ENCODE data around the gene MACROD2.

MACROD2 gene

DNA sequence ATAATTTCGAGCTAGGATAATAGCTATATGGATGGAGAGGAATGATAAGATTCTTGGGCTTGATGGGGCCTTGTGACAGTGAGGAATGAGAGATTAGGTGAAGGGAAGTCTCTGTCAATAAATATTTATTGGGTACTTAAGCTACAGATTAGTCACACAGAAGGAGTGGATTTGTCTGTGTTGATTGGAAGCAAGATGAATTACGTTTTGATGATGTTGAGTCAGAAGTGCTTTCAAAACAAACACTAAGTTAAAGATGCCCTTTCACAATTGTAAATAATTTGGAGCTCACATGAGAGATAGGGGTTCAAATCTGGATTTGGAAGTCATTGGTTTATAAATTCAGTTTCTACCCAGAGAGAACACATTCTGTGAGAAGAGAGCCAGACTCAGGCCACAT is 1743.7 kb downstream of the MACROD2 start:
- DNase-seq (ENCODE audit: low read depth), result peak; percentile 7
- no peak overlapping the region for H3K4me3 ChIP-seq (ENCODE audit: control insufficient read depth, low read depth, low read length)
- TF ChIP-seq, protein P1, sequence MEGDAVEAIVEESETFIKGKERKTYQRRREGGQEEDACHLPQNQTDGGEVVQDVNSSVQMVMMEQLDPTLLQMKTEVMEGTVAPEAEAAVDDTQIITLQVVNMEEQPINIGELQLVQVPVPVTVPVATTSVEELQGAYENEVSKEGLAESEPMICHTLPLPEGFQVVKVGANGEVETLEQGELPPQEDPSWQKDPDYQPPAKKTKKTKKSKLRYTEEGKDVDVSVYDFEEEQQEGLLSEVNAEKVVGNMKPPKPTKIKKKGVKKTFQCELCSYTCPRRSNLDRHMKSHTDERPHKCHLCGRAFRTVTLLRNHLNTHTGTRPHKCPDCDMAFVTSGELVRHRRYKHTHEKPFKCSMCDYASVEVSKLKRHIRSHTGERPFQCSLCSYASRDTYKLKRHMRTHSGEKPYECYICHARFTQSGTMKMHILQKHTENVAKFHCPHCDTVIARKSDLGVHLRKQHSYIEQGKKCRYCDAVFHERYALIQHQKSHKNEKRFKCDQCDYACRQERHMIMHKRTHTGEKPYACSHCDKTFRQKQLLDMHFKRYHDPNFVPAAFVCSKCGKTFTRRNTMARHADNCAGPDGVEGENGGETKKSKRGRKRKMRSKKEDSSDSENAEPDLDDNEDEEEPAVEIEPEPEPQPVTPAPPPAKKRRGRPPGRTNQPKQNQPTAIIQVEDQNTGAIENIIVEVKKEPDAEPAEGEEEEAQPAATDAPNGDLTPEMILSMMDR (conservative IDR thresholded peaks at IDR 0.05; ENCODE audit: control insufficient read depth, insufficient read depth, low read depth, low read length), result no peak

DNA sequence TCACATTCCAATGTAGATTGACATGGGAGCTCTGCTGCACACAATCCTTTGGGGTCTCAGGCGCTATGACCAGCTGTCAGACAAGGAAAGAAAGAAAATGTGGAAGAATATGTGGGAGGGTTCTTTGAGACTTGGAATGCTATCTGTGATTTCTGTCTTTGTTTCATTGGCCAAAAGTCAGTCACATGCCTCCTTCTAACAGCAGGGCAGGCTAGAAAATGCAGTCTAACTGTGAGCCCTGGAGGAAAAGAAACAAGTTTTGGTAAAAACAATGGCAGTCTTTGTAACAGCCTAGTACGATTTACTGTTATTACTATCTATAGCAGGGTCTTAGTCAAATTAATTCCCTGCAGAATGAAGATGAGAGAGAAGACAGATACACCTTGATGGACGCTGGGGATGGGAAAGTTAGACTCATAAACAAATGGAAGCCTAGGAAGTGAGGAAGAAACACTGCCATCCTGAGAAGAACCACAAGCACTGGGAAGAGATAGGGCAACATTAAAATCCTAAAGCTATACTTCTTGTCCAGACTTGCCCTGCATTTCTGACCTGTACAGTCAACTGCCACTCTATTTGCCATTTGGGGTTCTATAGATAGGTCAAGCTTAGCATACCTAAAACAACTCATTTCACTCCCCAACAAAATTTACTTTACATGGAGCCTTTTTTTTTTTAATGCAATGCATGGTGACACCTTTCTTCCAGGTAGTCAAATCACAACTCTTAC is 1744.9 kb downstream of the MACROD2 start:
- TF ChIP-seq, protein P1 (conservative IDR thresholded peaks at IDR 0.05; ENCODE audit: control insufficient read depth, insufficient read depth, low read depth, low read length), result no peak
- H3K4me3 ChIP-seq (ENCODE audit: control insufficient read depth, low read depth, low read length), result no peak overlapping the region
- DNase-seq (ENCODE audit: low read depth), result no peak

DNA sequence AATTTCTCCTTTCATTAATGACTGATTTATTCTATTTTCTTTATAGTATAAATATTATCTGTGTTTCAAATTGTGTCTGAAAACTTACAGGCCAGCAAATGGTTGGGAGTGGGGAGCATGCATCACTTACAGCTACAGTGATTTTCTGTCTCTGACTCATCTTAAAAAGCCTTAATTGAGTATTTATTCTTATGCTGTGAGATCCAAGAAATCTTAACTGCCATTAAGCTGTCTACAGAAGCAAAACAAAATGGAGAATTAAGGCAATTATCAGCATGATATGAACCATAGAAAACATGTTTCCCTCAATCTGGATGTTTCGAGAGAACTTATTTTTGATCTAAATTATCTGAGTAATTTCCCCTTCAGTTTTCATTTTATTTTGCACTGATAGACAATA is 1746.8 kb downstream of the MACROD2 start:
- TF ChIP-seq, protein P1 (conservative IDR thresholded peaks at IDR 0.05; ENCODE audit: control insufficient read depth, insufficient read depth, low read depth, low read length), result no peak
- no peak for DNase-seq (ENCODE audit: low read depth)
- H3K4me3 ChIP-seq (ENCODE audit: control insufficient read depth, low read depth, low read length), result no peak overlapping the region

DNA sequence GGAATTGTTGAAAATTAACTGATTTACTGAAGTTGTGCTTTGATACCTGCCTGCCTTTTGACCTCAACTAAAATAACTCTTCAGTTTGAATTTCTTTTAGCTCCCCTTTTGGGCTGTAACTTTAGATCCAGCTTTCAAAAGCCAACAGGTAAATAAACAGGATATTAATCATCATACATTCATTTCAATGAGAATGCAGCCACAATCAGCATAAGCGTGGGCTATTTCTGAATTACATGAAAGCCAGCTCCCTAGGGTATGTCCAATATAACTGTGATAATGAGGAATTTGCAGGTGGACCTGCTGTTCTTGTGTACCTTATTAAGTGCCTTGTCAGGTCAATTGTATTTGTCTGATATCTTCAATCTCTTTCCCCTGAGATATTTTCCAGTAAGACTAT is 1747.3 kb downstream of the MACROD2 start:
- DNase-seq (ENCODE audit: low read depth), result no peak
- H3K4me3 ChIP-seq (ENCODE audit: control insufficient read depth, low read depth, low read length), result no peak overlapping the region
- TF ChIP-seq, protein P1 (conservative IDR thresholded peaks at IDR 0.05; ENCODE audit: control insufficient read depth, insufficient read depth, low read depth, low read length), result no peak

DNA sequence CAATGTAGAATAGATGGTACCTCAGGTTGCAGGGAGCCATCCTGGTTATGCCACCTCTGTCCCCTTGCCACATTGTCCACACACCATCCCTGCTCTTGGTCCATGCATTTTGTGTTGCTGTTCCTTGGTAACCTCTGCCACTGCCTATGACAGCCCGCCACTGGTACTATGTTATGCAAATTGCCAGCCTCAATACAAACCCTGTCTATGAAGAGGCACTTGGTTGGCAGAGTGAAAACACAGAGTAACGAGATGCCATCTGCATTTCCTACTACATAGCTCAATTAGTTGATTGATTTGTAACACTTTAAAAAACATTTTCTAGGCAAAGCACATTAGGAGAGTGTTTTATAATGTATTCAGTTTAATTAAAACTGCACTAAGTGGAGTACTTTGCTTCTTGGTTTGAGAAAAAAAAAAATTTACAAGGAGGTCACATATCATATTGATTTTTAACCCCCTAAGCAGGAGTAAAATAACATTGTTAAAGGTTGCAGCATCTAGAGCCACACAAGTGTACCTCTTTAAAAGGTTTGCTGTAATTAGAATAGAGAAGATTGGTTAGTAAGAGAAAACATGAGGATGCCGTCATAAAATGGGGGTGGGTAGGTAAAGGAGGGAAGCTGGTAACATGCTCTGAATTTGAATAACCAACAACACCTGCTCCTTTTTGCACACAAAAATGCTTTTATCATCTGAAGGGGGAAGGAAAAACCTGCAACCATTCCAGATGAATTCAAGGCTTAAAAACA is 1760.9 kb downstream of the MACROD2 start:
- H3K4me3 ChIP-seq (ENCODE audit: control insufficient read depth, low read depth, low read length), result no peak overlapping the region
- TF ChIP-seq, protein P1 (conservative IDR thresholded peaks at IDR 0.05; ENCODE audit: control insufficient read depth, insufficient read depth, low read depth, low read length), result no peak

DNA sequence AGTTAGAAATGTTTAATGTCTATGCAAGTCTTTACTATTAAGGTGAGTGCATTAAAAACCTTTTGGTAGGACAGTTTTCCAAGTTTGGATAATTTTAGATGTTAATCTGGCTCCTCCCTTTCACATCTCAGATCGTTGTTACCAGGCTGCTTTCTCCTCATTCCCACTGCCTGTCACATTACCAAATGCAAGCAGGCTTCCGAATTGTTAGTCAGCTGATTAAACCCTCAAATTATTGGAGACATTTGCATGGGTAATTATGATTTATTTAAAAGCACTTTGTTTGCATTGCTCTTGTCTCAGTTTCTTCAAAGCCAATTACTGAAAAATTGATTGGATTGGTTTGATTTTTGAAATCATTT is 1761.4 kb downstream of the MACROD2 start:
- TF ChIP-seq, protein P1 (conservative IDR thresholded peaks at IDR 0.05; ENCODE audit: control insufficient read depth, insufficient read depth, low read depth, low read length), result no peak
- no peak overlapping the region for H3K4me3 ChIP-seq (ENCODE audit: control insufficient read depth, low read depth, low read length)
- no peak for DNase-seq (ENCODE audit: low read depth)

More for the DNA sequence above, 1760.9 kb downstream of the MACROD2 start:
- DNase-seq (ENCODE audit: low read depth), result no peak
